HG03095 (cell line): ENCODE data around the gene CENPVL3.
"Not testable (repeated sequence)": the region's sequence is repeated elsewhere in the genome, so short reads cannot be mapped to it uniquely, and the experiment has no call there.

ENCODE experiments used
- ATAC-seq: cut with Tn5 transposase; IDR thresholded peaks from one replicate; pipeline ENCODE4 v1.9.1; 2021; ENCODE audit warnings: moderate library complexity; ENCODE audit not compliant: unreplicated experiment

CENPVL3 gene

DNA sequence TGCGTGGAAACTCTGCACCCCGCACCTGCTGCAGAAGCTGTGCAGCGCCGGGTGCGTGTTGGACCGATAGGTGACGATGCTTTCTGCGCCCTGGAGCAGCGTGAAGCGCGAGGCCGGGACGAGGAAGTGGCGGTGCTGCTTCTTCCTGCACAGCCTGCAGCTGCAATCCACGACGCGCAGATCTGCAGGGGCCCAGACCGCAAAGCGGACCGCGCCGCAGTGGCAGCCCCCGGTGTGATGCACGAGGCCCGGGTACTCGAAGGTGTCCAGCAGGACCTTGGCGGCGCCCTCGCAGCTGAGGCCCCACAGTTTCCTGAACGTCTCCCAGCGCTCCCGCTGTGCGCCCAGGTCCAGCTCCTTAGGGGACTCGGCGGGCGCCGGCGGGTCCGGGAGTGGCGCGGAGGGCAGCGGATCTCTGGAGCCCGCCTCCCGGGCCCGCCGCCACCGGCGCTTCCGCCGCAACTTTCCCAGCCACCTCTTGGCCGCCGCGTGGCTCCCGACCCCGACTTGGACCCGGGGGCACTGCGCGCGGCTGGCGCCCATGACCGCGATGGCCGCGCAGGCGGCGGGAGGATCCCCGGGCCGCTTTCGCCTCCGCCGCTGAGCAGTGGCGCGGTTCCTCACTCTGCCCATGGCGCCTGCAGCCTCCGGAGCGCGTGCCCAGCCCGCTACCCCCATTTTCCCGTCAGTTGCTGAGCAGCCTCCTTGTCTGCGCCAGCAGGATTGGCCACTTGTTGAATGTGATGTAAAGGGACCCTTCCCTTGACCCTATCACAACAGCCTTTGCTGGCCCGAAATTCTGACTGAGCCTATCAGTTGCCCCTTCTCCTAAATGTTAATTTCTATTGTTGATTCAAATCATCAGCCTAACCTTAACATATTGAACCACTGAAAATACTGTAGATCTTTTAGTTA lies at the start of gene CENPVL3:
Gene CENPVL3 (minus strand): TSS at position 672 of the 915 bp plus-strand sequence. CDS start 39 bp downstream, at position 633.
- not testable (repeated sequence) for ATAC-seq

DNA sequence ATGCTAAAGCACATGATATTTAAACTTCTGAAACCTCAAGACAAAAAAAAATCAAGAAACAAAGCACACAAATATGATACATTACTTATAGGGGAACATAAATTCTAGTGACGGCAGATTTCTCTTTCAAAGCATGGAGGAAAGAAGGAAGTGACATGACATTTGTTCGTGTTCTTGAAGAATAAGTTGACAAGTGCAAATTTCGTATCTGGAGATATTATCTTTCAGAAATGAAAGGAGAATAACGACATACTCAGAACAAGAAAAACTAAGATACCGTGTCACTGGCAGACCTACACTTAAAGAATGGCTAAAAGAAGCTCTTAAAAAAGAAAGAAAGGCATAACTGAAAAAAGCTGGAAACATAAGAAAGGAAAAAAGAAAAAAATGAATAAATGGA lies 47.3 kb upstream of the CENPVL3 start:
- no peak for ATAC-seq

DNA sequence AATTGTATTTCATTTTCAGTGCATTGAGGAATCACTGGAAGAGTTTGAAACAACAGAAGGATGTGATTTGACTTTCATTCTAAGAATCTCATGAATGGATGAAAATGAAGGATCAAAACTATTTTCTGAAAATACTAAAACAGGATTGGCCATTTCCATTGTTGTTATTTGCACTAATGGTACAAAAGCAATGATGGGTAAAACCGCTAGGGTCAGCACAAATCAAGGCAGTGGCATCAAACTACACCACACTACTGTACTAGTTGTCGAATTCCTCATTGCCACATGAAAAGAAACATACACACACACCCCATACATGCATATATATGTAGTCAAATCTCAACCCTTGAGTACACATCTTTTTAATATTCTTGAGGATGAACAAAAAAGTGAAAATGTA lies 24.7 kb upstream of the CENPVL3 start:
- ATAC-seq: no peak

DNA sequence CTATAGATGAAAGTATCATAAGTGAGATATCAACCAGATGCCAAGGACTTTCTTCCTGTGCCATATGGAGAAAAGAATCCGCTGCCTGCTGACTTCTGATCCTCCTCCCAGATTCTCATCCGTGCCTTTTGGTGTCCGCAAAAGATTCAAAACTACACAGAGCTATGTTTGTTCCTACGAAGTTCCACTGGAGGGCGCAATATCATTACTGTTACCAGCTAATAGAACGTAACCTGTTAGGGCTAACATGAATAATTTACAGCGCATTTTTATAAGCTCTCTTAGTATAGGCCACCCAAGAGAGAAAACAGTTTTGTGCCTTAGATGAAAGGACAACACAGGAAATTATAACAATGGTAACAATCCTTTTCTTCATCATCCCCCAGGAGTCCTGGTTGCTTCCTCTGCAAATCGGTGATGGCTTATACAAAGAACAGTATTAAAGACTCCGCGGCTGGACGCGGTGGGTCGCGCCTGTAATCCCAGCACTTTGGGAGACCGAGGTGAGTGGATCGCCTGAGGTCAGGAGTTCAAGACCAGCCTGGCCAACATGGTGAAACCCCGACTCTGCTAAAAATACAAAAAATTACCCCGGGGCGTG lies 22.8 kb upstream of the CENPVL3 start:
- ATAC-seq: no peak

DNA sequence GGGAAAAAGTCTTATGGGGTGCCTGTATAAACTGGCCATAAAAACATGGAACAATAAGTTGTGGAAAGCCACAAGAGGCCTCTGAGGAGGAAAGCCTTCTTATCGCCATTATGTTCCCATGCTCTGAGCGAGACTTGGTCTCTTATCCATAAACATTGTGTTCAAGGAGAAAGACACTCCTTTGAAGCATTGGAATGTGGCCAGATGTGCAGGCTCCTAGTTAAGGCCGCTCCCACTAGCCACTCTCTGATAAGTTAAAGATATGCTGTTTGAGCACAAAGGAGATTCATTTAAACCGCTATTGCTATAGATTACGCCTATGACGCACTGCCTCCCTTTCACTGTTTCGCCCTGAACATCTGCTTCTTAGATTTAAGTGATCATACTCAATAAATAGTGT lies 17.8 kb upstream of the CENPVL3 start:
- ATAC-seq: not testable (repeated sequence)

DNA sequence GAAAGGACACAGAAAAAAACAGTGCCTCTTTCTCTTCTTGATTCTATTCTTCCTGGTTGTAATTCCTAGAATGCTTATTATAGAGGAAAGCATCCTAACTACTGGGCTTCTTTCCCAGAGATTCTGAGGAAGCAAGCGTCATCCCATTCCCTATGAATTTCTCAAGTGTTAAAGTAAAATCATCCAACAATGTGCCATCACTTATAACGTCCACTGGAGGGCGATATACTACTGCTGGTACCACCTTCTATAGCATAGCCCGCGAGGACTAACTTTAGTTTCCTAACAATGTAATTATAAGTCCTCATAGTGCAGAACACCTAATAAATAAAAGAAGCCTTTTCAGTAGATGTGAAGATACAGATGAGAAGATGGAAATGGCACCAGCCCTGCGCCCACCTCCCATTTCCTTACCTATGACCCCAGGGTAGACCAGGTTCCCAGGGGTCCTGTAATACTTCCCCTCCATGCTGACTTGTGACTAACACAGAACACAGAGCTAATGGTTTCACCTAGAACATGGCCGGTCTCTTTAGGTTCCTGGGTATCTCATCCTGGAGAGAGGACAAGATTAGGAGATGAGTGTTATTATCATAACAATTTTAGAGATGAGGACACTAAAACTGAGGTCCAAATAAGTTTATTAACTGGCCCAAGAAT lies 4.2 kb downstream of the CENPVL3 start:
- no peak for ATAC-seq

DNA sequence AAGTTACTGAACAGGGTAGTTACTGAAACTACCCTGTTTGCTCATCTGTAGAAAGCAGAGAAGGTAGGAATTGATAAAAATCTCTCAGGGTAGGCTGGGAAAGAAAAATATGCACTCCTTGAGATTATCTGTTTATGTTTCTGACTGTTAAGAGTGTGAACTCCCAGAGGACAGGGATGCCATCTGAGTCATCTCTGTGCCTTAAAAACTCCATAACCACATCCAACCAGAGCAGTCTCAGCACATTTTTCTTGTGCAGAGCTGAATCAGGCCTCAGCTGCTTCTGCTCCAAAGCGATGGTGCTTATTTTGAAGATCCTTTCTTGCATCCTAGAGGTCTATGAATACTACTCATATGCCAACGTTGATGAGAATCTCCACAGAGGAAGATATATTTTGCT lies 9.9 kb downstream of the CENPVL3 start:
- ATAC-seq: no peak

DNA sequence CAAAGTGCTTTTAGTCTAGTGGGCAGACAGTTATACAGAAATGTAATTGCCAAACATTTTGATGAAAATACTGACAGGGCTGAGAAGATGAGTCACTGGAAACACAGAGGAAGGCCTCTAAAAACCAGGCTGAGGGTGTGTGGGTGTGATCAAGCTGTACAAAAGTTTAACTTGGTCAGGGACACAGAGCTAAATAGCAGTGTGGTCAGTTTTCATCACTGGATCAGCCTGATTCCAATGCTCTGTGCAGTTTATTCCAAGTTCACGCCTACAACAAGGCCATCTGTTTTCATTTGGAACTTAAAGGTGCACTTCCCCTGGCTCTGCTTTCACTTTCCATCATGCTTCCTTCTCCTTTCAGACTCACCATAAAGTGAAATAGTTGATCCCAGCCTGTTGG lies 10.6 kb downstream of the CENPVL3 start:
- no peak for ATAC-seq

DNA sequence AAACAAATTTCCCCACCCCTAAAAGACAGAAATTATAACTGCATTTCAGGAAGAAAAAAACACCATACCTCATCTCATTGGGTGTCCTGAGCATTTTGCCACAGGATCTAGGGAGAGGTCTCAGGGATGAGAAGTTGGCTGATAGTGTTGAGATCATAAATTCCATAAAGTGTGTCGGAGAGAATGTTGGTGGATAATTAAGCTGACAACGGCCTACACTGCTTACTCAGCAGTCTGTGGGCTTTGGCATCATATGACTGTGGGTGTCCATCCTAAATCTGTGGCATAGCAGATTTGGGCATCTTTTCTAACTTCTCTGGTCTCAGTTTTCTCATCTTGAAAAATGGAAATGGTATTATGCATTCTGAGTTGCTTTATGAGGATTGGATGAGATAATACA lies 12.3 kb downstream of the CENPVL3 start:
- ATAC-seq: no peak

DNA sequence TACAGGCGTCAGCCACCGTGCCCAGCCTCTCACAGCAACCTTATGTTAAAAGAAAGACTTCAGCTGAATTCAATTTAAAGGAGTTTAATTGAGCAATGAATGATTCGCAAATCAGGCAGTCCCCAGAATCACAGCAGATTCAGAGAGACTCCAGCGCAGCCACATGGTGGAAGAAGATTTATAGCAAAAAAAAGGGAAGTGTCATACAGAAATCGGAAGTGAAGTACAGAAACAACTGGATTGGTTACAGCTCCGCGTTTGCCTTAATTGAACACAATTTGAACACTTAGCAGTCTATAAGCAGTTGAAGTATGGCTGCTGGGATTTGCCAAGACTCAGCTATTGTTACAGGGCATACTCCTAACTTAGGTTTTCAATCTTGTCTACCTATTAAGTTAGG lies 19.8 kb downstream of the CENPVL3 start:
- no peak for ATAC-seq

DNA sequence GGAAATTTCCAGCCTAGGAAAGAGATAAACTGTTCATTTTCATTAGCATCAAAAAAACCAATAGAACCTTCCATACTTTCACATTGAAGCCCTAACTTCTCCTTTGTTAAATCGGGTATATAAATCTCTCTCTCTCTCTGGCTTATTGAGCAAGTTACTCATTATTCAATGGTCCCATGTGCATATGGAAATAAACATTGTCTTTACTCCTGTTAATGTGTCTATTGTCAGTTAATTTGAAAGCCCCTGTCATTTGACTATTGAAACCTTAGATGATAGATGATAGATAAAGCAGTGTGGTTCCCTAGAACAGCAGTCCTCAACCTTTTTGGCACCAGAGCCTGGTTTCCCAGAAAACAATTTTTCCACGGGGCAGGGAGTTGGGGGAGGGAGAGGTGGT lies 46.8 kb downstream of the CENPVL3 start:
- ATAC-seq: no peak

DNA sequence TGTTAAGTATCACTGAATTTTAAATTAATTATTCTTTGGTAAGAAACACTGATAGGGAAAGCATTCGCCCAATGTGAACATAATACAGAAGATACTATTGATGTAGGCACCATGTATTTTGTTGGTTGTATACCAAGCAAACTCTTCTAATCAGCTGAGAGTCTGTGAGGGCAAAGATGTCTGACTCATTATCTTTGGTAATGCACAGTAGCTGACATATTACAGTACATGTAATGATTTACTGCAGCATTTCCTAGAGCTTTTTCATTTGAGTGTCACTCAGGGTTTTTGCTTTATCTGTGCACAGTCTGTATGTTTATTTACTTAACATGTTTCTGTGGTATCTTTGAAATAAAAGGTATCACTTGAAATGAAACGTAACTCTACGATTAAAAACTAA lies 49.2 kb downstream of the CENPVL3 start:
- ATAC-seq: no peak

DNA sequence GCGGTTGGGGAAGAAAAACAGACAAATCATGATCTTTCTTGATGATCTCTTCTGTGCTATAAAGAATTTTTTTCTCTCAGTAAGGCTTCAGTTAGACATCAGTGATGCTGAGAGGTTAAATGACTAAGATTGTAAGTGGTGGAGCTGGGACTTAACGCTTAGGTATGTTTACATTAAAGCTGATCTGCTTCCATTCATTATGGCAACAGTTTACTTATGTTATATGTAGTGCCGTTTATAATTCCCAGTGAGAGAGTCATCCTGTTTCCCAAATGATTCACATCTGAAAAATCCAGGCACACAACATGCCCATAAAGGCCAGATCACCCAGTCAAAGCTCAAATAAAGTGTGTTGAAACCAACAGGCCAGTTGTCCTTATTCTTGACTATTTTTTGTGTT lies 50.1 kb downstream of the CENPVL3 start:
- ATAC-seq: no peak
